Stomach (tissue), 9 donors: Measurements from ENCODE around the gene SLN. TPM values are rescaled to one million over a fixed set of nuclear protein-coding genes. Genes with fewer than 3 reads are reported as not detected.

Source experiments
- DNase-seq, 2 donors: peaks; one replicate each; pipeline versions ENCODE4 v3.0.0 to v3.0.0-alpha.2; 2013 to 2019
- H3K27ac ChIP-seq, 5 donors: fragments of 200-600 bp in 4 of 5; sonication (generic) in 4 of 5; one replicate each; pipeline ENCODE4 v1.5.1; 2013 to 2019; ENCODE audit warnings: mild to moderate bottlenecking in 1 of 5, moderate library complexity in 1 of 5
- H3K27me3 ChIP-seq, 3 donors: fragments of 200-600 bp; sonication (generic); one replicate each; pipeline ENCODE4 v1.5.1; 2017 to 2019; ENCODE audit warnings: mixed run types in 1 of 3
- H3K36me3 ChIP-seq, 4 donors: fragments of 200-600 bp; sonication (generic); 1 replicate in 3 of 4; 2 replicates in 1 of 4; pipeline ENCODE4 v1.5.1; 2016 to 2019
- H3K4me1 ChIP-seq, 4 donors: fragments of 200-600 bp; sonication (generic); one replicate each; pipeline ENCODE4 v1.5.1; 2016 to 2019
- H3K4me3 ChIP-seq, 4 donors: fragments of 200-600 bp; sonication (generic) in 3 of 4; one replicate each; pipeline ENCODE4 v1.5.1; 2016 to 2019; ENCODE audit warnings: mild to moderate bottlenecking in 1 of 4
- H3K9me3 ChIP-seq, 4 donors: fragments of 200-600 bp; sonication (generic); one replicate each; pipeline ENCODE4 v1.5.1; 2016 to 2019
- CTCF ChIP-seq, 7 experiments: fragments of 450-650 bp in 4 of 7; fragments of 200-600 bp in 3 of 7; sonication (generic) in 3 of 7; IDR thresholded peaks; one replicate each; pipeline ENCODE4 v1.5.1; 2016 to 2019; ENCODE audit warnings: antibody characterized with exemption in 7 of 7, control low read depth in 2 of 7, mild to moderate bottlenecking in 1 of 7
- EP300 ChIP-seq: sonication (generic); formaldehyde crosslinking; IDR thresholded peaks from one replicate; pipeline ENCODE4 v1.6.1; 2017; ENCODE audit warnings: antibody characterized with exemption
- POLR2A ChIP-seq, 4 donors: fragments of 450-650 bp; IDR thresholded peaks; one replicate each; pipeline ENCODE4 v1.6.1; 2016; ENCODE audit warnings: antibody characterized with exemption in 4 of 4, control low read depth in 2 of 4, mild to moderate bottlenecking in 1 of 4, moderate library complexity in 1 of 4
- POLR2AphosphoS5 ChIP-seq, 3 donors: sonication (generic); formaldehyde crosslinking; IDR thresholded peaks; one replicate each; pipeline ENCODE4 v1.6.1; 2016; ENCODE audit warnings: antibody characterized with exemption in 3 of 3
- WGBS, 5 donors: extraction: QIAGEN DNeasy Blood & Tissue Kit in 3 of 5; methylation state at CpG; one replicate each; pipeline versions ENCODE4 v1.1.5 to v1.1.7; 2013 to 2018; 5-methylcytosine and 5-hydroxymethylcytosine counted together
- intact Hi-C: fragments of 100-400 bp; cut with DNase I; formaldehyde crosslinking; loops from one replicate; pipeline ENCODE4 v1.15.1; 2023; ENCODE audit warnings: low total_unique reads
- polyA plus RNA-seq, 3 donors: library from polyadenylated mRNA; stranded (reverse); fragments of 200-250 nt; gene quantifications; one replicate each; pipeline ENCODE4 v1.2.3, GENCODE V29; 2013
- total RNA-seq, 5 donors: library from RNA; depleted of rRNA; stranded (reverse); fragments of >200 nt; gene quantifications; one replicate each; pipeline versions ENCODE4 v1.1.0 to v1.2.3, GENCODE V29; 2014 to 2016
- donor health status: healthy with polysubstance abuse.
- donor health status: Bipolar disorder and iron deficiency.
- donor health status: healthy.

SLN gene
- total and polyA plus RNA-seq, 8 donors = 5.3 TPM; not detected in 7

GRCh38 chr11:107708792-107709191 is 3.1 kb downstream of the SLN start:
- no peak for DNase-seq
- intact Hi-C loops = no loop called here
- H3K36me3 ChIP-seq = no peaks in the 10 kb centered on the region
- TF ChIP-seq CTCF (IDR thresholded peaks at IDR 0.05) = no peak
- TF ChIP-seq POLR2A (IDR thresholded peaks at IDR 0.05) = no peak
- no peak for TF ChIP-seq POLR2AphosphoS5 (IDR thresholded peaks at IDR 0.05)
- no peak for TF ChIP-seq EP300
- WGBS, 5 donors = 75 to 87% (median 85%) methylated on average over 3 of the region's 3 CpGs
- no peak overlapping the region for H3K27ac ChIP-seq
- H3K4me1 ChIP-seq = no peaks in the 10 kb centered on the region
- no peaks in the 10 kb centered on the region for H3K9me3 ChIP-seq
- H3K4me3 ChIP-seq = no peak overlapping the region
- H3K27me3 ChIP-seq = no peaks in the 10 kb centered on the region

GRCh38 chr11:107707807-107708206 is 4.0 kb downstream of the SLN start:
- Histone ChIP-seq H3K9me3 (no peaks in the 10 kb centered on the region), H3K4me3 (no peak overlapping the region), H3K27me3 (no peaks in the 10 kb centered on the region), H3K4me1 (no peaks in the 10 kb centered on the region), H3K27ac (no peak overlapping the region), H3K36me3 (no peaks in the 10 kb centered on the region)
- no peak for TF ChIP-seq POLR2A (IDR thresholded peaks at IDR 0.05)
- TF ChIP-seq EP300 = no peak
- TF ChIP-seq POLR2AphosphoS5 (IDR thresholded peaks at IDR 0.05) = no peak
- TF ChIP-seq CTCF (IDR thresholded peaks at IDR 0.05) = no peak
- intact Hi-C loops = no loop called here
- 34 to 53% (median 40%) methylated on average over 4 of the region's 4 CpGs for WGBS, 5 donors
- DNase-seq = no peak

- WGBS, 5 donors = 72 to 82% (median 80%) methylated on average over 3 of the region's 3 CpGs
- no peaks in the 10 kb centered on the region for H3K36me3 ChIP-seq
- intact Hi-C loops = no loop called here
These were observed 4.6 kb downstream of the SLN start for GRCh38 chr11:107707215-107707671.

GRCh38 chr11:107706531-107706930 is 5.3 kb downstream of the SLN start:
- 40 to 55% (median 43%) methylated on average over 2 of the region's 2 CpGs for WGBS, 5 donors

More at GRCh38 chr11:107707215-107707671, 4.6 kb downstream of the SLN start:
- H3K4me1 ChIP-seq = no peaks in the 10 kb centered on the region
- TF ChIP-seq EP300 = no peak
- no peak for TF ChIP-seq POLR2AphosphoS5 (IDR thresholded peaks at IDR 0.05)
- no peak for TF ChIP-seq CTCF (IDR thresholded peaks at IDR 0.05)
- TF ChIP-seq POLR2A (IDR thresholded peaks at IDR 0.05) = no peak
- no peak overlapping the region for H3K4me3 ChIP-seq
- H3K27ac ChIP-seq = no peak overlapping the region
- H3K27me3 ChIP-seq = no peaks in the 10 kb centered on the region
- no peak for DNase-seq
- no peaks in the 10 kb centered on the region for H3K9me3 ChIP-seq

More at GRCh38 chr11:107706531-107706930, 5.3 kb downstream of the SLN start:
- Histone ChIP-seq H3K36me3 (no peaks in the 10 kb centered on the region), H3K27ac (no peak overlapping the region), H3K4me3 (no peak overlapping the region), H3K27me3 (peaks cover 0 to under 1% (median 0%) of the 10 kb centered on the region in 3 donors), H3K9me3 (no peaks in the 10 kb centered on the region), H3K4me1 (no peaks in the 10 kb centered on the region)
- intact Hi-C loops = no loop called here
- DNase-seq = no peak
- TF ChIP-seq POLR2AphosphoS5 (IDR thresholded peaks at IDR 0.05) (no peak), POLR2A (IDR thresholded peaks at IDR 0.05) (no peak), CTCF (IDR thresholded peaks at IDR 0.05) (no peak), EP300 (no peak)
